ENCODE measurements around the gene DAG1. TPM values are rescaled to one million over a fixed set of nuclear protein-coding genes. Genes with fewer than 3 reads are reported as not detected.

Gene DAG1
- total RNA-seq, 3 donors from 2014 or later, result 76.9 to 97.3 (median 88.8) TPM

DNA sequence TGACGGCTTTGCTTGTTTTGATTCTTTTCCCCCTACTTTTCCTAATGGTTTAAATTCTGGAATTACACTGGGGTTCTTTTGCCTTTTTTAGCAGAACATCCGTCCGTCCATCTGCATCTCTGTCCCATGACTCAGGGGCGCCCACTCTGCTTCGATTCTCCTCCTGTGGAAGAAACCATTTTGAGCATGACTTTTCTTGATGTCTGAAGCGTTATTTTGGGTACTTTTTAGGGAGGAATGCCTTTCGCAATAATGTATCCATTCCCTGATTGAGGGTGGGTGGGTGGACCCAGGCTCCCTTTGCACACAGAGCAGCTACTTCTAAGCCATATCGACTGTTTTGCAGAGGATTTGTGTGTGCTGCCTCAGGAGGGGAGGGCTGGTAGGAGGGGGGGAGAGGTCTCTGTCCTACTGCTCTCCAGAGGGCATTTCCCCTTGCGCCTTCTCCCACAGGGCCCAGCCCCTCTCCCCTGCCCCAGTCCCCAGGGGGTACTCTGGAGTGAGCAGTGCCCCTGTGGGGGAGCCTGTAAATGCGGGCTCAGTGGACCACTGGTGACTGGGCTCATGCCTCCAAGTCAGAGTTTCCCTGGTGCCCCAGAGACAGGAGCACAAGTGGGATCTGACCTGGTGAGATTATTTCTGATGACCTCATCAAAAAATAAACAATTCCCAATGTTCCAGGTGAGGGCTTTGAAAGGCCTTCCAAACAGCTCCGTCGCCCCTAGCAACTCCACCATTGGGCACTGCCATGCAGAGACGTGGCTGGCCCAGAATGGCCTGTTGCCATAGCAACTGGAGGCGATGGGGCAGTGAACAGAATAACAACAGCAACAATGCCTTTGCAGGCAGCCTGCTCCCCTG, 64.7 kb downstream of the DAG1 start:
- H3K4me3 ChIP-seq, result no peak overlapping the region
- no peaks in the 10 kb centered on the region for H3K9me3 ChIP-seq
- no peak for DNase-seq
- no peaks in the 10 kb centered on the region for H3K36me3 ChIP-seq (ENCODE audit: low read depth)
- no peak for TF ChIP-seq CTCF (IDR thresholded peaks at IDR 0.05)
- intact Hi-C loops (cut with DNase I, micrococcal nuclease), result no loop called here
- no peak for ATAC-seq
- no peaks in the 10 kb centered on the region for H3K4me1 ChIP-seq (ENCODE audit: low read depth)

GRCh38 chr3:49535971-49536874, 66.2 kb downstream of the DAG1 start:
- ATAC-seq (no peak), DNase-seq (no peak)
- no peaks in the 10 kb centered on the region for H3K36me3 ChIP-seq (ENCODE audit: low read depth)
- no peaks in the 10 kb centered on the region for H3K9me3 ChIP-seq
- H3K4me1 ChIP-seq (ENCODE audit: low read depth), result peaks cover 7% of the 10 kb centered on the region
- H3K4me3 ChIP-seq, result no peak overlapping the region
- intact Hi-C loops (cut with DNase I, micrococcal nuclease), result no loop called here
- no peak for TF ChIP-seq CTCF (IDR thresholded peaks at IDR 0.05)

GRCh38 chr3:49536875-49537533, 66.9 kb downstream of the DAG1 start:
- ATAC-seq (no peak), DNase-seq (no peak)
- peaks cover 7% of the 10 kb centered on the region for H3K4me1 ChIP-seq (ENCODE audit: low read depth)
- no peaks in the 10 kb centered on the region for H3K9me3 ChIP-seq
- TF ChIP-seq CTCF (IDR thresholded peaks at IDR 0.05), result no peak
- H3K36me3 ChIP-seq (ENCODE audit: low read depth), result no peaks in the 10 kb centered on the region
- no peak overlapping the region for H3K4me3 ChIP-seq
- intact Hi-C loops (cut with DNase I, micrococcal nuclease), result no loop called here

DNA sequence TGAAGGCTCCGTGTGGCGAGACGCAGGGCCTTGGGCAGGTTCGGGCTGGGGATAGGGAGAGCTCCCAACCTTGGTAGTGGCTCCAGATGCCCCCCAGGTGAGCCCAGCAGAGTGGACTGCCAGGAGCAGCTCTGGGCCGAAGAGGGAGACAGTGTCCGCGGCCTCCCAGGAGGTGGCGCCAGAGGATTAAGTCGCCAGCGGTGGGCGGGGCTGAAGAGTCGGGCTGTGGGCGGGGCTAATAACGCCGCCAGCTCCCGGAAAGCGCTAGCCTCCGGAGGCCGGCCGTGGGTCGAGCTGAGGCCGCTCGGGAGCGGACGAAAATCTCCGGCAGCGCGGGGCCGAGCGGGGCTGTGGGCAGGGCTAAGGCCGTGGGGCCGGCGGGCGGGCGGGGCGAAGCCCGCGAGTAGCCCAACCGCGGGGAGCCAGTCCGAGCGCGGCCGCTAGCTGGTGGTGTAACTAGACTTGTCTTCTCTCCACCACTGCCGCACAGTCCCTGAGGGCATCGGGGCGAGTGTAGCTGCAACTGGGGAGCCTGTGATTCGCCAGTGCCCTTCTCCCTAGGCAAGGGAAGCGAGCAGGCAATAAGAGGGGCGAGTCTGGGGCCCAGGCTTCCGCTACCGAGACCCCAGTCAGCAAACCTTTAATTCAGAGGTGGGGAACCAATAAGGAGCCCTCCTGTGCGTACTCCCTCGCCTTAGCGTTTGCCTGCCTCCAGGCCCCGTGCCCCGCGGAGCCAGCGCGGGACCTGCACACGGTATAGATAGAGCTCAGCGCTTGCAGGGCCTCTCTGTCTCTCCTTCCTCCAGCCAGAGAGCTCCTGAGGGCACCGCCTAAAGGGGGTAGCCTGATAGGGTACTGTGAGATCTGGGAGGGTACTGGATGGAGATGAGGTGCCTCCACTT, 69.8 kb downstream of the DAG1 start:
- ATAC-seq (peak; percentile 98), DNase-seq (peak; percentile 94 to 96 (median 95))
- Histone ChIP-seq H3K4me1 (ENCODE audit: low read depth) (peaks cover 7% of the 10 kb centered on the region), H3K36me3 (ENCODE audit: low read depth) (no peaks in the 10 kb centered on the region), H3K4me3 (peak overlapping the region; percentile 4), H3K9me3 (no peaks in the 10 kb centered on the region)
- TF ChIP-seq CTCF (IDR thresholded peaks at IDR 0.05), result peak; percentile 72
- intact Hi-C loops (cut with DNase I, micrococcal nuclease), result loop anchor here (5.0 kb wide), 2 partner anchors 127 to 132 kb away; partner anchors contain the start of gene APEH (in 1 of the 2)

Measured in mucosa of descending colon (tissue), 3 donors.